ENCODE measurements around the gene FRMD4A.

Gene FRMD4A

GRCh38 chr10:14010101-14010558 is 320.6 kb downstream of the FRMD4A start:
- Histone ChIP-seq H3K36me3 (no peaks in the 10 kb centered on the region), H3K27ac (no peak overlapping the region)

GRCh38 chr10:14009371-14010100 is 321.2 kb downstream of the FRMD4A start:
- no peak overlapping the region for H3K27ac ChIP-seq
- H3K9me3 ChIP-seq: no peaks in the 10 kb centered on the region
- no peaks in the 10 kb centered on the region for H3K36me3 ChIP-seq
- H3K4me1 ChIP-seq (ENCODE audit: control insufficient read depth in 1 of 2, insufficient read depth in 1 of 2, low read depth in 1 of 2, low read length in 1 of 2): no peaks in the 10 kb centered on the region
- no peak overlapping the region for H3K4me3 ChIP-seq (ENCODE audit: low read depth in 1 of 2, low read length in 1 of 2)
- peaks cover 57% of the 10 kb centered on the region for H3K27me3 ChIP-seq
- TF ChIP-seq, protein P1, sequence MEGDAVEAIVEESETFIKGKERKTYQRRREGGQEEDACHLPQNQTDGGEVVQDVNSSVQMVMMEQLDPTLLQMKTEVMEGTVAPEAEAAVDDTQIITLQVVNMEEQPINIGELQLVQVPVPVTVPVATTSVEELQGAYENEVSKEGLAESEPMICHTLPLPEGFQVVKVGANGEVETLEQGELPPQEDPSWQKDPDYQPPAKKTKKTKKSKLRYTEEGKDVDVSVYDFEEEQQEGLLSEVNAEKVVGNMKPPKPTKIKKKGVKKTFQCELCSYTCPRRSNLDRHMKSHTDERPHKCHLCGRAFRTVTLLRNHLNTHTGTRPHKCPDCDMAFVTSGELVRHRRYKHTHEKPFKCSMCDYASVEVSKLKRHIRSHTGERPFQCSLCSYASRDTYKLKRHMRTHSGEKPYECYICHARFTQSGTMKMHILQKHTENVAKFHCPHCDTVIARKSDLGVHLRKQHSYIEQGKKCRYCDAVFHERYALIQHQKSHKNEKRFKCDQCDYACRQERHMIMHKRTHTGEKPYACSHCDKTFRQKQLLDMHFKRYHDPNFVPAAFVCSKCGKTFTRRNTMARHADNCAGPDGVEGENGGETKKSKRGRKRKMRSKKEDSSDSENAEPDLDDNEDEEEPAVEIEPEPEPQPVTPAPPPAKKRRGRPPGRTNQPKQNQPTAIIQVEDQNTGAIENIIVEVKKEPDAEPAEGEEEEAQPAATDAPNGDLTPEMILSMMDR (IDR thresholded peaks at IDR 0.05): no peak

More at GRCh38 chr10:14010101-14010558, 320.6 kb downstream of the FRMD4A start:
- no peaks in the 10 kb centered on the region for H3K4me1 ChIP-seq (ENCODE audit: control insufficient read depth in 1 of 2, insufficient read depth in 1 of 2, low read depth in 1 of 2, low read length in 1 of 2)
- no peak overlapping the region for H3K4me3 ChIP-seq (ENCODE audit: low read depth in 1 of 2, low read length in 1 of 2)
- H3K27me3 ChIP-seq: peaks cover 57% of the 10 kb centered on the region
- H3K9me3 ChIP-seq: no peaks in the 10 kb centered on the region
- TF ChIP-seq, protein P1 (IDR thresholded peaks at IDR 0.05): no peak

GRCh38 chr10:14008740-14009080 is 322.0 kb downstream of the FRMD4A start:
- H3K4me3 ChIP-seq (ENCODE audit: low read depth in 1 of 2, low read length in 1 of 2): no peak overlapping the region
- no peaks in the 10 kb centered on the region for H3K9me3 ChIP-seq
- H3K4me1 ChIP-seq (ENCODE audit: control insufficient read depth in 1 of 2, insufficient read depth in 1 of 2, low read depth in 1 of 2, low read length in 1 of 2): no peaks in the 10 kb centered on the region
- H3K27me3 ChIP-seq: peaks cover 57% of the 10 kb centered on the region
- TF ChIP-seq, protein P1 (IDR thresholded peaks at IDR 0.05): no peak
- H3K27ac ChIP-seq: no peak overlapping the region
- H3K36me3 ChIP-seq: no peaks in the 10 kb centered on the region

DNA sequence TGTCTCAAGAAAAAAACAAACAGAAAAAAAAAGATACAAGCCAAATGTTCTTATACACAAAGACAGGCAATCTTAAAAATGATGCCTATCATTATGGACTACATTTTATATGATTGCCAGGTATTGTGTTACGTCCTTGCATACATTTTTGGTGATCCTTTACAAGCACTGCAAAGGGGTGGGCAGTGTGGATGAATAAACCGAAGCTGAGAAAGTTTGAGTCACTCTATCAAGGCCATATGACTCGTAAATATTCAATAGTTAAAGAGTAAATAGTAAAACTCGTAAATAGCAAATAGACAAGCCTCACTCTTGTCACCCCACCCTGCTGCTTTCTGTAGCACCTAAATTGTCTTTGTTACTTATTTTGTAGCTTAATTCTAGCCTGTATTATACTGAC is 326.2 kb downstream of the FRMD4A start:
- no peaks in the 10 kb centered on the region for H3K9me3 ChIP-seq
- TF ChIP-seq, protein P1 (IDR thresholded peaks at IDR 0.05): no peak
- no peaks in the 10 kb centered on the region for H3K4me1 ChIP-seq (ENCODE audit: control insufficient read depth in 1 of 2, insufficient read depth in 1 of 2, low read depth in 1 of 2, low read length in 1 of 2)
- no peak overlapping the region for H3K4me3 ChIP-seq (ENCODE audit: low read depth in 1 of 2, low read length in 1 of 2)
- no peaks in the 10 kb centered on the region for H3K36me3 ChIP-seq
- H3K27ac ChIP-seq: no peak overlapping the region
- peaks cover 42% of the 10 kb centered on the region for H3K27me3 ChIP-seq

- no peak overlapping the region for H3K4me3 ChIP-seq (ENCODE audit: low read depth in 1 of 2, low read length in 1 of 2)
- TF ChIP-seq, protein P1 (IDR thresholded peaks at IDR 0.05): no peak
- H3K27me3 ChIP-seq: peaks cover 34% of the 10 kb centered on the region
- no peaks in the 10 kb centered on the region for H3K9me3 ChIP-seq
- no peaks in the 10 kb centered on the region for H3K4me1 ChIP-seq (ENCODE audit: control insufficient read depth in 1 of 2, insufficient read depth in 1 of 2, low read depth in 1 of 2, low read length in 1 of 2)
- no peak overlapping the region for H3K27ac ChIP-seq
- no peaks in the 10 kb centered on the region for H3K36me3 ChIP-seq
Measured at GRCh38 chr10:14003517-14004184, 327.1 kb downstream of the FRMD4A start.
